HepG2 (cell line): ENCODE results near the gene TUBB4A. TPM values are rescaled to one million over a fixed set of nuclear protein-coding genes. Genes with fewer than 3 reads are reported as not detected.
A peak's percentile ranks its signal among the peaks of the same experiment; 100 is the strongest.

Source experiments
- ATAC-seq: fragments of 200-7000 bp; cut with Tn5 transposase; 3 replicates; pipeline ENCODE4 v1.9.1; 2020; ENCODE audit warnings: mild to moderate bottlenecking, moderate library complexity
- BruUV-seq: library from RNA; stranded (reverse); fragments of 400-500 nt; replicated peaks from 2 replicates; lab custom pipeline; 2021; lab: Mats Ljungman, UMichigan
- CTCF ChIA-PET: fragments of 300-600 bp; formaldehyde crosslinking; extraction: SDS; loops from one replicate; lab custom pipeline; 2021; ENCODE audit warnings: low total read pairs, inconsistent platforms, low intra/inter-chr PET ratio; lab: Yijun Ruan, JAX
- POLR2A ChIA-PET: fragments of 350-600 bp; sonication (Branson Sonifier 250); formaldehyde crosslinking; loops from one replicate; lab custom pipeline; 2020; ENCODE audit warnings: antibody characterized with exemption, inconsistent platforms; lab: Yijun Ruan, JAX
- DNase-seq: peaks from one replicate; pipeline ENCODE4 v3.0.0-alpha.2; 2015; ENCODE audit warnings: low spot score
- FAIRE-seq: peaks from 3 replicates; lab custom pipeline; 2011; peaks lifted over from hg19 to GRCh38; lab: Jason Lieb, UNC
- H2AFZ ChIP-seq: one replicate; pipeline ENCODE4 v1.6.1; 2011; ENCODE audit warnings: low read length, inconsistent platforms
- H3K27ac ChIP-seq: fragments of 300-600 bp; 3 replicates; pipeline ENCODE4 v1.8.0; 2011; ENCODE audit warnings: mixed run types, mild to moderate bottlenecking, mixed read lengths, low read length, inconsistent platforms; ENCODE audit not compliant: insufficient read depth; ENCODE audit errors: extremely low read length
- H3K27me3 ChIP-seq, 2 experiments: fragments of 200-600 bp in 1 of 2; 2 replicates in 1 of 2; 3 replicates in 1 of 2; pipeline versions ENCODE4 v1.6.0 to v1.8.0; 2011; ENCODE audit warnings: low read length in 2 of 2, mild to moderate bottlenecking in 2 of 2, moderate library complexity in 2 of 2, inconsistent platforms in 1 of 2; ENCODE audit not compliant: insufficient read depth in 2 of 2, control insufficient read depth in 1 of 2
- H3K36me3 ChIP-seq, 2 experiments: fragments of 200-600 bp in 1 of 2; replicated peaks in 1 of 2; 2 replicates in 1 of 2; 3 replicates in 1 of 2; pipeline versions ENCODE4 v1.5.1 to v1.8.0; 2011; ENCODE audit warnings: low read length in 2 of 2, inconsistent platforms in 1 of 2; ENCODE audit not compliant: insufficient read depth in 2 of 2, control insufficient read depth in 1 of 2
- H3K4me1 ChIP-seq: 2 replicates; pipeline ENCODE4 v1.5.1; 2012; ENCODE audit warnings: low read length, inconsistent platforms; ENCODE audit not compliant: insufficient read depth
- H3K4me2 ChIP-seq: 2 replicates; pipeline ENCODE4 v1.6.0; 2011; ENCODE audit warnings: low read depth, low read length, inconsistent platforms
- H3K4me3 ChIP-seq, 3 experiments: fragments of 200-600 bp in 1 of 3; sonication (generic), shearing (Covaris generic) in 1 of 3; replicated peaks in 1 of 3; 2 replicates each; pipeline ENCODE4 v1.5.1; 2011 to 2016; ENCODE audit warnings: low read length in 3 of 3, inconsistent platforms in 2 of 3, low read depth in 2 of 3, mild to moderate bottlenecking in 2 of 3, control low read depth in 1 of 3, mixed read lengths in 1 of 3; ENCODE audit not compliant: insufficient read depth in 1 of 3
- H3K79me2 ChIP-seq: one replicate; pipeline ENCODE4 v1.6.1; 2011; ENCODE audit warnings: low read length, inconsistent platforms; ENCODE audit not compliant: insufficient read depth
- H3K9ac ChIP-seq: 2 replicates; pipeline ENCODE4 v1.6.0; 2011; ENCODE audit warnings: mild to moderate bottlenecking, low read depth, low read length, inconsistent platforms; ENCODE audit not compliant: insufficient read depth
- H3K9me3 ChIP-seq: 2 replicates; pipeline ENCODE4 v1.5.1; 2012; ENCODE audit warnings: mild to moderate bottlenecking, low read length
- H4K20me1 ChIP-seq: 2 replicates; pipeline ENCODE4 v1.6.0; 2011; ENCODE audit warnings: inconsistent platforms, mild to moderate bottlenecking, low read length, moderate library complexity; ENCODE audit not compliant: insufficient read depth
- DNMT3B ChIP-seq: conservative IDR thresholded peaks from 2 replicates; pipeline ENCODE4 v1.6.1; 2016; ENCODE audit warnings: missing biosample characterization, control low read depth
- ETV5 ChIP-seq: IDR thresholded peaks from 2 replicates; pipeline ENCODE4 v1.6.1; 2018; ENCODE audit warnings: missing biosample characterization, missing genetic modification reagents, inconsistent platforms, borderline replicate concordance
- FOXK1 ChIP-seq: sonication (generic); formaldehyde crosslinking; IDR thresholded peaks from 2 replicates; pipeline ENCODE4 v1.4.0; 2020; ENCODE audit warnings: low read depth, missing genetic modification reagents, borderline replicate concordance
- HMGXB4 ChIP-seq, 2 experiments: sonication (generic) in 1 of 2; formaldehyde crosslinking in 1 of 2; IDR thresholded peaks; 2 replicates each; pipeline versions ENCODE4 v1.4.0 to v1.6.1; 2018 to 2020; ENCODE audit warnings: missing genetic modification reagents in 2 of 2, borderline replicate concordance in 1 of 2, low read depth in 1 of 2, mild to moderate bottlenecking in 1 of 2, missing biosample characterization in 1 of 2
- LCORL ChIP-seq, 2 experiments: fragments of 450-650 bp in 1 of 2; sonication (generic) in 1 of 2; formaldehyde crosslinking in 1 of 2; IDR thresholded peaks; 2 replicates each; pipeline versions ENCODE4 v1.5.0 to v1.6.1; 2017 to 2020; ENCODE audit warnings: antibody characterized with exemption in 1 of 2, missing genetic modification reagents in 1 of 2
- MEIS2 ChIP-seq: sonication (generic); formaldehyde crosslinking; IDR thresholded peaks from 2 replicates; pipeline ENCODE4 v1.9.0; 2021; ENCODE audit warnings: mild to moderate bottlenecking, missing genetic modification reagents
- MXD3 ChIP-seq: IDR thresholded peaks from 2 replicates; pipeline ENCODE4 v1.6.1; 2016; ENCODE audit warnings: mild to moderate bottlenecking, missing biosample characterization, missing genetic modification reagents
- NFE2L1 ChIP-seq: sonication (generic); formaldehyde crosslinking; IDR thresholded peaks from 2 replicates; pipeline ENCODE4 v1.4.0; 2020; ENCODE audit warnings: missing genetic modification reagents, mild to moderate bottlenecking, borderline replicate concordance
- NFE2L2 ChIP-seq: fragments of 150-350 bp; IDR thresholded peaks from 2 replicates; pipeline ENCODE4 v1.6.1; 2014; ENCODE audit warnings: low read length
- NR2C2 ChIP-seq: sonication (generic); formaldehyde crosslinking; IDR thresholded peaks from 2 replicates; pipeline ENCODE4 v1.4.0; 2020; ENCODE audit warnings: missing genetic modification reagents, mild to moderate bottlenecking, moderate library complexity, borderline replicate concordance
- PAWR ChIP-seq: sonication (generic); formaldehyde crosslinking; IDR thresholded peaks from 2 replicates; pipeline ENCODE4 v1.4.0; 2020; ENCODE audit warnings: missing genetic modification reagents, mild to moderate bottlenecking, borderline replicate concordance
- SIN3B ChIP-seq: fragments of 150-350 bp; IDR thresholded peaks from 2 replicates; pipeline ENCODE4 v1.6.1; 2014; ENCODE audit warnings: low read length
- ZEB1 ChIP-seq: IDR thresholded peaks from 2 replicates; pipeline ENCODE4 v1.6.1; 2012; ENCODE audit warnings: mild to moderate bottlenecking, low read depth, inconsistent platforms; ENCODE audit not compliant: insufficient replicate concordance
- ZNF224 ChIP-seq: sonication (generic); formaldehyde crosslinking; IDR thresholded peaks from 2 replicates; pipeline ENCODE4 v1.5.0; 2020; ENCODE audit warnings: mild to moderate bottlenecking, missing genetic modification reagents
- ZNF382 ChIP-seq: sonication (generic); formaldehyde crosslinking; IDR thresholded peaks from 2 replicates; pipeline ENCODE4 v1.5.0; 2020; ENCODE audit warnings: missing genetic modification reagents, mild to moderate bottlenecking, borderline replicate concordance
- ZNF768 ChIP-seq: sonication (generic); formaldehyde crosslinking; IDR thresholded peaks from 2 replicates; pipeline ENCODE4 v1.4.0; 2020; ENCODE audit warnings: missing genetic modification reagents
- WGBS: methylation state at CpG from one replicate; pipeline ENCODE4 v1.1.6; 2017; ENCODE audit warnings: low lambda C conversion rate; 5-methylcytosine and 5-hydroxymethylcytosine counted together
- in situ Hi-C: cut with HindIII; loops from 2 replicates; pipeline ENCODE4 v1.10.0; 2017; ENCODE audit warnings: low pct_unique_long_range_greater_than_20kb; ENCODE audit not compliant: extremely low pct_ligation_motif_present
- intact Hi-C: fragments of 100-400 bp; cut with micrococcal nuclease; formaldehyde crosslinking; loops from one replicate; pipeline ENCODE4 v1.10.0; 2022; ENCODE audit not compliant: unreplicated experiment
- polyA plus RNA-seq, 8 experiments: library from polyadenylated mRNA; depleted of rRNA in 3 of 8; stranded (reverse) in 7 of 8; unstranded in 1 of 8; fragments of >200 nt; fragmentation: Illumina TruSeq in 4 of 8; extraction: Trizol in 4 of 8; gene quantifications; 2 replicates each; pipeline versions ENCODE4 v1.2.1 to v1.2.3, GENCODE V29; 2011 to 2016; ENCODE audit warnings: low read depth in 4 of 8, missing spikeins in 1 of 8, mixed read lengths in 1 of 8; ENCODE audit not compliant: insufficient read depth in 1 of 8
- total RNA-seq, 5 experiments: library from RNA; depleted of rRNA; stranded (reverse); fragments of >200 nt; fragmentation: Illumina TruSeq; extraction: Trizol; gene quantifications; 2 replicates each; pipeline ENCODE4 v1.2.3, GENCODE V29; 2016; ENCODE audit warnings: low read depth in 1 of 5

The TUBB4A gene
- total and polyA plus RNA-seq, 2 of the 13 experiments (the other 11 are each of a cell fraction or from before 2014, with no cell fraction given), result not detected

- no peak for FAIRE-seq
- in situ Hi-C loops (no loop called here), intact Hi-C loops (no loop called here)
- no peak overlapping the region for H3K4me2 ChIP-seq
- no TSS peak for BruUV-seq
- H3K4me3 ChIP-seq, result no peak overlapping the region
- H3K27ac ChIP-seq, result no peak overlapping the region
- no peak for DNase-seq
- ATAC-seq, result no peak
- no peaks in the 10 kb centered on the region; a peak in 1 of 5 replicates for H3K36me3 ChIP-seq
- WGBS, result 100% methylated on average over 10 of the region's 21 CpGs
- H3K9ac ChIP-seq, result no peak overlapping the region
- H3K79me2 ChIP-seq, result no peaks in the 10 kb centered on the region
- H3K4me1 ChIP-seq, result peaks cover 9% of the 10 kb centered on the region
- H4K20me1 ChIP-seq, result no peaks in the 10 kb centered on the region
- ChIA-PET POLR2A (no interaction called here), CTCF (no interaction called here)
- no peaks in the 10 kb centered on the region for H3K27me3 ChIP-seq
- no peak overlapping the region for H2AFZ ChIP-seq
- H3K9me3 ChIP-seq, result no peaks in the 10 kb centered on the region
- TF ChIP-seq ZNF768 (CRISPR knock-in tag) (peak; percentile 94), NFE2L1 (CRISPR knock-in tag) (no peak)
These were observed 35.4 kb downstream of the TUBB4A start for GRCh38 chr19:6466526-6467248.

GRCh38 chr19:6465663-6466062 lies 36.4 kb downstream of the TUBB4A start:
- intact Hi-C loops, result no loop called here
- peak overlapping the region; percentile 87 for H3K4me2 ChIP-seq
- CTCF ChIA-PET, result no interaction called here
- TF ChIP-seq ZNF224 (CRISPR knock-in tag) (no peak), ZEB1 (no peak), PAWR (no peak), DNMT3B (CRISPR knock-in tag) (no peak), MXD3 (CRISPR knock-in tag) (no peak), NFE2L2 (no peak), NR2C2 (no peak), ETV5 (no peak), FOXK1 (no peak), HMGXB4 (CRISPR knock-in tag; IDR thresholded peaks at IDR 0.05; ENCODE audit: borderline replicate concordance in 1 of 2, low read depth in 1 of 2) (no peak), LCORL (IDR thresholded peaks at IDR 0.05) (no peak), LCORL (CRISPR knock-in tag; IDR thresholded peaks at IDR 0.05) (no peak), SIN3B (no peak), MEIS2 (no peak), ZNF382 (CRISPR knock-in tag) (no peak)

More at GRCh38 chr19:6465663-6466062, 36.4 kb downstream of the TUBB4A start:
- H3K79me2 ChIP-seq, result no peaks in the 10 kb centered on the region
- in situ Hi-C loops, result no loop called here
- WGBS, result 99% methylated on average over 8 of the region's 8 CpGs
- H3K27ac ChIP-seq, result no peak overlapping the region
- no peak for FAIRE-seq
- no peaks in the 10 kb centered on the region; a peak in 1 of 5 replicates for H3K36me3 ChIP-seq
- no peaks in the 10 kb centered on the region for H4K20me1 ChIP-seq
- DNase-seq, result no peak
- no peak overlapping the region for H3K4me3 ChIP-seq
- H3K27me3 ChIP-seq, result no peaks in the 10 kb centered on the region
- no peak for ATAC-seq
- H3K4me1 ChIP-seq, result peaks cover 9% of the 10 kb centered on the region
- no TSS peak for BruUV-seq
- no peak overlapping the region for H2AFZ ChIP-seq
- no peak overlapping the region for H3K9ac ChIP-seq
- no peaks in the 10 kb centered on the region for H3K9me3 ChIP-seq
- POLR2A ChIA-PET, result interaction anchor here (2.3 kb wide), 1 partner anchor 11 kb away, joined by 13 read pairs; no protein-coding TSS in a partner anchor
